Measurements from ENCODE around the gene HELZ.
"Not testable (repeated sequence)": the region's sequence is repeated elsewhere in the genome, so short reads cannot be mapped to it uniquely, and the experiment has no call there.

HELZ gene

GRCh38 chr17:67227488-67227887 is 17.5 kb downstream of the HELZ start:
- no peak for DNase-seq (ENCODE audit: low spot score)

DNA sequence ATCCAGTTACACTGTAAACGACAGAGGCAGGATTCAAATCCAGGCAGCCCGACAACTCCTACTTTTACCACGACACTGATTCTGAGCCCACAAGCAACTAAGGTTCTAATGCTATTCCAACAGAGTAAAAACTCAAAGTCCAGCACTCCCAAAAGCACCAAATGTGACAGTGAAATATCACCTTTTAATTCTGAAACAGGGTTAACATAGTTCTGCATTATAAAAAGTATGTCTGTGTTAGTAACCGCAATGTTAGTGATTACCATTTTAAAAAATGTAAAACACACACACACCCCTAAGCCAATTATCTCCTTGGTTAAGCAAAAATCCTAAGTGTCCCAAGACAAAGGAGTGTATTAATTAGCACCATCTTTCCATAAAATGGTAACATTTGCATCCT is 19.7 kb downstream of the HELZ start:
- no peak for DNase-seq (ENCODE audit: low spot score)

DNA sequence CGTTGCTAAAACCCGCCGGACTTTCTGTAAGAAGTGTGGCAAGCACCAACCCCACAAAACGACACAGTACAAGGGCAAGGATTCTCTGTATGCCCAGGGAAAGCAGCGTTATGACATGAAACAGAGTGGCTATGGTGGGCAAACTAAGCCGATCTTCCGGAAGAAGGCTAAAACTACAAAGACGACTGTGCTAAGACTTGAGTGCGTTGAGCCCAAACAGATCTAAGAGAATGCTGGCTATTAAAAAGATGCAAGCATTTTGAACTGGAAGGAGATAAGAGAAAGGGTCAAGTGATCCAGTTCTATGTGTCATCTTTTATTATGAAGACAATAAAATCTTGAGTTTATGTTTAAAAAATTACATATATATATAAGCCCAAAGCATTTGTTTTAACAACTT is 20.3 kb downstream of the HELZ start:
- no peak for DNase-seq (ENCODE audit: low spot score)

GRCh38 chr17:67223924-67224323 is 21.1 kb downstream of the HELZ start:
- no peak for DNase-seq (ENCODE audit: low spot score)

GRCh38 chr17:67221062-67221998 is 23.7 kb downstream of the HELZ start:
- peak; percentile 44 for DNase-seq (ENCODE audit: low spot score)

- no peak for DNase-seq (ENCODE audit: low spot score)
These were observed 26.5 kb downstream of the HELZ start for GRCh38 chr17:67218385-67218950.

DNA sequence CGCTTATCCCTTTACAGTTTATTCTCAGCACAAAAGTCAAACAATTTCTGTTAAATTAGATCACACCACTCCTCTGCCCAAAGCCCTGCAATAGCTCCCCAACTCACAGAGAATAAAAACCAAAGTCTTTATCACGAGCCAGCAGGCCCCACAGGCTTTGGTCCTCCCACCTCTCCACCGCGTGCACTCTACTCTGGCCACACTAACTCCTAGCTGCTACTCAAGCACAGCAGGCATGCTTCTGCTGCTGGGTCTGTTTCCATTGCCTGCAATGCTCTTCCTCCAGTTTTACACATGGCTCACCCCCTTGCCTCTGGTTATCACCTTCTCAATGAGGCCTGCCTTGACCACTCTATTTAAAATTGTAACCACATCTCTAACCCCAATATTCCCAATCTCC is 27.6 kb downstream of the HELZ start:
- no peak for DNase-seq (ENCODE audit: low spot score)

DNA sequence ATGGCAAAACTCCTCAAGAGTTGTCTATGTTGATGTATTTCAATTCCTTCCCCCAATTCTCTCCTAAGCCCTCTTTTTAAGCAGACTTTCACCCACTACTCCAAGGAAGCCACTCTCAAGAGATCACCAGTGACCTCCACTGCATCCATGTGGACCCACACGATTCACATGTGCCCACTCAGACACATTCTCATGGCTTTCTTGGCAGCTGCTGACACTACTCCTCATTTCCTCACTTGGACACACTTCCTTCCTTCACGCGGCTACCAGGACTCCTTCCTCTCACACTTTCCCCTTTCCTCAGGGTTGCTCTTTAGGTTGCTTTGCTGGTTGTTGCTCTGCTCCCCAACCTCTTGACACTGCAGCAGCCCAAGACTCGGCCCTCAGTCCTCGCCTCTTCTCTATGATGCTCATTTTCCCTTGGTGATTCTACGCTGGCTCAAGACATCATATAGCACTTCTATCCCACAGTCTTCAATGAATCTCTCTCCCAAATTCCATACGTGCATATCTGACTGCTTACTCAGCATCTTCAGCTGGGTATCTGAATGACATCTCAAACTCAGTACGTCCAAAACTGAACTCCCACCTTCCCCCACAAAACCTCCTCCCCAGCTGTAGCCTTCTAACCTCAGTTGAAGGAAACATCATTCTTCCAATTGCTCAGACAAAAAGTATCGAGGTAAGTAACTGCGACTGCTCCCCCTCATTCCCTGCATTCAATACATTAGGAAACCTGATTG is 28.2 kb downstream of the HELZ start:
- no peak for DNase-seq (ENCODE audit: low spot score)

GRCh38 chr17:67215991-67216421 is 29.0 kb downstream of the HELZ start:
- DNase-seq (ENCODE audit: low spot score): no peak

DNA sequence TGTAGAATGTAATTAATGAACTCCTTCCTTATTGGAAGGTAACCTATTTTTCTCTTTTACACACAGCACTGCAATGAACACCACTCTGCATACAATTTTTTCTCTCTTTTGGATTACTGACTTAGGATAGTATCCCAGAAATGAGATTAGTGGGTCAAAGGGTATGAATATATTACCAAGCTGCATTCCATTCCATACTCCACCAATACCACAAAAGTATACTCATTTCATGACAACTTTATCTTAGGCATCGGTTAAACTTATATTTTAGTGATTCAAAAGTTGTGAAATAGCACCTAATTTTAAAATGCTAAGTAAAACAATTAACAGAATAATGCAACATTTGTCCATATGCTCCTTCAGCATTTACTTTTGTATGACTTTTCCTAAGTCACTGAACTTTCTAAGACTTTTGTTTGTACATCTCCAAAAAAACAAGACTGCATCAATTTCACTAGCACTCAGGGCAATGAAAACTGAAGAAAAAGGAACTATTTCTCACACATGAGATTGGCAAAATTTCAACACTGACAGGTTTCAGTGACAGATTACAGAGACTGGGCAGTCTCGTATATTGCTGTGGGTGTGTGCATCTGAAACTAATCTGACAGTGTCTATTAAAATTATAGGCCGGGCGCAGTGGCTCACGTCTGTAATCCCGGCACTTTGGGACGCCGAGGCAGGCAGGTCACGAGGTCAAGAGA is 32.1 kb downstream of the HELZ start:
- no peak for DNase-seq (ENCODE audit: low spot score)

DNA sequence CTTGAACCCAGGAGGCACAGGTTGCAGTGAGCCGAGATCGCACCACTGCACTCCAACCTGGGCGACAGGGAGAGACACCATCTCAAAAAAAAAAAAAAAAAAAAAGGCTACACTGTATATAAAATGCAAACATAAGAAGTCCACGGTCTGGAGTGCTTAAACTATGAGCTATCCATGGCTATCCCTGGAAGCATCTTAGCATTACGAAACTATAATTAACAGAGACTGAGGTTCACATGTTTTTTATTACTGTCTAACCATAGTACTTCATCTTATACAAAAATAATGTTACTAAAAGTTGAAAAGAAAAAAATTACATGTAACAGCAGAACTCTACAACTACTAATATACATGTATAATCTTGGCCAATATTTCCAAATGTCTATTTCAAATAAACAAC is 32.8 kb downstream of the HELZ start:
- DNase-seq (ENCODE audit: low spot score): no peak

DNA sequence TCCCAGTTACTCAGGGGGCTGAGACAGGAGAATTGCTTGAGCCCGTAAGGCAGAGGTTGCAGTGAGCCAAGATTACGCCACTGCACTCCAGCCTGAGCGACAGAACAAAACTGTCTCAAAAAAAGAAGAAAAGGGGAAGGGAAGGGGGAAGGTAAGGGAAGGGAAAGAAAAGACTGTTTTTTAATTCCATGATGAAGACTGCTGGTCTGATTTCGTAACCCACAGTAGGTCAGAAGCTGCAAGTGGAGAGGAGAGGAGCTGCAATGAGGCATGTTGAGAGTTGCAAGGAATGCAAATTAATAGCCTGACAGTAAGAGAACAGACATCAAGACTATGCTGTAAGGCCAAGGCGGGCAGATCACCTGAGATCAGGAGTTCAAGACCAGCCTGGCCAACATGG is 33.3 kb downstream of the HELZ start:
- DNase-seq (ENCODE audit: low spot score): no peak

DNA sequence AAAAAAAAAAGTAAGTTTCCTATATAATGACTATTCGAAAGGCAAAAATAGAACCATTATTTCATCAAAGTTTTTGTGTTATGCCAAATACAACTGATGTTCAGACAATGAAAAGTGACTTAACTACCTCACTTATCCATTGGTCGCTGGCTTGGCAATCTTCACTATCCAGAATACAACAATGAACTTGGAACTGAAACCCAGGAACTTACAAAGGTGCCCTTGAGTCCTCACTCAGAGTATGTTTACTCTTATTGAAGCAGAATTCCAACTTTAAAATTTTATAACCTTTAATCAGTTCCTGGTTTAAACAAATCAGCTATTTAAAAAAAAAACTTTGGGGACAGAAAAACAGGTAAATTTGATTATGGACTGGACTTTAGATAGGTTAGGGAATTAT is 34.1 kb downstream of the HELZ start:
- no peak for DNase-seq (ENCODE audit: low spot score)

GRCh38 chr17:67208232-67208631 is 36.8 kb downstream of the HELZ start:
- no peak for DNase-seq (ENCODE audit: low spot score)

GRCh38 chr17:67203818-67204217 is 41.2 kb downstream of the HELZ start:
- DNase-seq (ENCODE audit: low spot score): no peak

DNA sequence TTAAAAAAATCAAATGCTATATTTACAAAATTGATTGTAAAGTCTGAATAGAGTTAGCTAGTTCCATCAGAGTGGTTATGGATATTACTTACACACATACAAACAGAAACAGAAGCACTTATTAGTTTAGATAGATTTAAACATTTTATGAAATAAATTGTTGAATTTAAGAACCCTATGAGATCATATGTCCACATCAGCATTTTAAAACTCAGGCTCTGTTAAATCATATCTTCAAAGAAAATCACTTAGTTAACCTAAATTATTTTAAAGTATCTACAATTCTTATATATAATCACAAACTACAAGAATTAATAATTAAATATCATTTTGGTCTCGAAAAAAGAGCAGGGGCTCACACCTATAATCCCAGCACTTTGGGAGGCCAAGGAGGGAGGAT is 42.5 kb downstream of the HELZ start:
- no peak for DNase-seq (ENCODE audit: low spot score)

DNA sequence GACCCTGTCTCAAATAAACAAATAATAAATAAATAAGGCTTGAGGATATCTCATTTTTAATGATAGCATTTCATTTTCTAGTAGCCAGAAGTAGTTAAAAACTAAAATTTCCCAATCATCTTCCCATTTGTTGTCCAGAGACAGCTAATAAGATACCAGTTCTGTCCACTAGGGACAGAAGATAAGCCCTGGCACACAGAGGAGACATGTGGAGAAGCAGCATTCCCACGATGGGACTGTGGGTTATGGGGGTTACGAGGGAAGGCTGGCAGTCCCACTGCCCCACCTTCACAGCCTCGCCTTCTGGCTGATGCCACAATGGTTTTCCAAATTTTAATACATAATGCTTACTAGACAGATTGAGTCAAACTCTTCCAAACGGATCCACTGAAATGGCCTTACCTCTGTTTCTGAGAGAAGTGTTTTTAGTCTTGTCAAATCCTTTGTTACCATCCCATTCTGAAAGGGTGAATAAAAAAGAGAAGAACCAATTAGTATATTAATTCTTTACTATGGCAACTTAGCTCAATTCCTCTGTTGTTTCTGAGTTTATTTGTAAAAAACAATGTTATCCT is 44.2 kb downstream of the HELZ start:
- DNase-seq (ENCODE audit: low spot score): no peak

DNA sequence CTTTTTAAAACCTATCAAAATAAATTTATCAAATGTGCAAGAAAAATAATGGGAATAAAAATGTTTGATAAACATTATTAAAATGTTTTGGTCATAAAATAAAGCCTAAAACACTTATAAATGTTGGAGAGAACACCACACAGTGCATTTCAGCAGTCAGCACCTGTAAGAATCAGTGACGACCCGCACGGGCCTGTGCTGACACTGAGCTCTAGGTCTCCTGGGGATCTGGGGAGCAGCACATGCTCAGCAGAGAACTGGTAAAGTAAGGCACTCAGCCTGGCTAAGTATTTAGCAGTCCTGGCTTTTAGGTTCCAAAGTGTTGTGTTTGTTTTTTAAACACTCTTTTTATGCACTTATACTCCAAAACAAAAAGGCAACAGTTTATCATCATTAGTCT is 46.9 kb downstream of the HELZ start:
- no peak for DNase-seq (ENCODE audit: low spot score)

GRCh38 chr17:67197023-67197422 is 48.0 kb downstream of the HELZ start:
- DNase-seq (ENCODE audit: low spot score): not testable (repeated sequence)

- DNase-seq (ENCODE audit: low spot score): no peak
These were observed 48.6 kb downstream of the HELZ start for GRCh38 chr17:67196422-67196821.

- DNase-seq (ENCODE audit: low spot score): no peak
These were observed 50.9 kb downstream of the HELZ start for GRCh38 chr17:67194134-67194533.

DNA sequence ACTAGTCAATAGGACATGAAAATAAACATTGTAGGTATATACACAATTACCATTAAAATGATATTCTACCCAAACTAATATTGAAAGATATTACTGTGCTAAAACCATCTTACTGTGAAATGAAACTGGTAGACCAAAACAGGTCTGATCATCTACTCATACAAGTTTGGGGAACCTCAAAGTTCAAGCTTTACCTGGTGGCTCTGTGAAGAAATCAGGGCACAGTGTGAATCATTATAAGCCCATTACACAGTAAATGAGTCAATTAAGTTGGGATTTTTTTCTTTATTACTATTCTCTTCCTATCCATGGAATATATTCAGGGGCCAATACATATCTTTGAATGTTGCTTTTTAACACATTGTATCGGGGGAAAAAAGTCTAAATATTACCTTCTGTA is 57.1 kb downstream of the HELZ start:
- DNase-seq (ENCODE audit: low spot score): no peak
